Liver (tissue), 3 donors: ENCODE data around the gene PUS10.

ENCODE experiments used
- TAF1 ChIP-seq: conservative IDR thresholded peaks from 2 replicates; pipeline ENCODE4 v1.6.1; 2016; ENCODE audit warnings: antibody characterized with exemption, mild to moderate bottlenecking
- YY1 ChIP-seq: IDR thresholded peaks from 2 replicates; pipeline ENCODE4 v1.6.1; 2016; ENCODE audit warnings: antibody characterized with exemption, mild to moderate bottlenecking
- TF ChIP-seq, protein P1 (sequence below): fragments of 150-350 bp; IDR thresholded peaks from 2 replicates; pipeline ENCODE4 v1.5.1; 2017; ENCODE audit warnings: improper control_type of control experiment, low read depth, low read length; ENCODE audit not compliant: missing input control
- TF ChIP-seq, protein P2 (sequence below): IDR thresholded peaks from 2 replicates; pipeline ENCODE4 v1.6.1; 2016; ENCODE audit warnings: antibody characterized with exemption
- donor health status: healthy.
- donor health status: healthy.

DNA sequence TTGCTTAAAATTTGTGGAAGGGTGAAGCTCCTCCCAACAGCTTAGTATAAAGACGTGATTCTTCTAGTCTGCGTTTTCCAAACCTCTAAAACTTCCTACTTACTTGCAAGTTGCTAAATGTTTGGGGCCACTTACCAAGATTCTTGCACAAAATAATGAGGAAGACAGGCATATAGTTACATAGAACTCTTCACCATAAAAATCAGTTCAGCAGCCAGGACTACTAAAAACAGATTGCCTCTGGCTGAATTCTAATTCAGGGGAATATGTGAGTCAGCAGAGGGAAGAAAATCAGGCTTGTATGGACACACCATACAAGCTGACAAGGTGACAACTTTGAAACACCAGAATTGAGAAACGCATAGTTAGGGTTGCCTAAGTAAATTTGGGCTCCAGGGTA is 3.3 kb downstream of the PUS10 start:
- TF ChIP-seq, protein P1, sequence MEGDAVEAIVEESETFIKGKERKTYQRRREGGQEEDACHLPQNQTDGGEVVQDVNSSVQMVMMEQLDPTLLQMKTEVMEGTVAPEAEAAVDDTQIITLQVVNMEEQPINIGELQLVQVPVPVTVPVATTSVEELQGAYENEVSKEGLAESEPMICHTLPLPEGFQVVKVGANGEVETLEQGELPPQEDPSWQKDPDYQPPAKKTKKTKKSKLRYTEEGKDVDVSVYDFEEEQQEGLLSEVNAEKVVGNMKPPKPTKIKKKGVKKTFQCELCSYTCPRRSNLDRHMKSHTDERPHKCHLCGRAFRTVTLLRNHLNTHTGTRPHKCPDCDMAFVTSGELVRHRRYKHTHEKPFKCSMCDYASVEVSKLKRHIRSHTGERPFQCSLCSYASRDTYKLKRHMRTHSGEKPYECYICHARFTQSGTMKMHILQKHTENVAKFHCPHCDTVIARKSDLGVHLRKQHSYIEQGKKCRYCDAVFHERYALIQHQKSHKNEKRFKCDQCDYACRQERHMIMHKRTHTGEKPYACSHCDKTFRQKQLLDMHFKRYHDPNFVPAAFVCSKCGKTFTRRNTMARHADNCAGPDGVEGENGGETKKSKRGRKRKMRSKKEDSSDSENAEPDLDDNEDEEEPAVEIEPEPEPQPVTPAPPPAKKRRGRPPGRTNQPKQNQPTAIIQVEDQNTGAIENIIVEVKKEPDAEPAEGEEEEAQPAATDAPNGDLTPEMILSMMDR, result no peak
- TF ChIP-seq TAF1, result no peak
- no peak for TF ChIP-seq YY1
- TF ChIP-seq, protein P2, sequence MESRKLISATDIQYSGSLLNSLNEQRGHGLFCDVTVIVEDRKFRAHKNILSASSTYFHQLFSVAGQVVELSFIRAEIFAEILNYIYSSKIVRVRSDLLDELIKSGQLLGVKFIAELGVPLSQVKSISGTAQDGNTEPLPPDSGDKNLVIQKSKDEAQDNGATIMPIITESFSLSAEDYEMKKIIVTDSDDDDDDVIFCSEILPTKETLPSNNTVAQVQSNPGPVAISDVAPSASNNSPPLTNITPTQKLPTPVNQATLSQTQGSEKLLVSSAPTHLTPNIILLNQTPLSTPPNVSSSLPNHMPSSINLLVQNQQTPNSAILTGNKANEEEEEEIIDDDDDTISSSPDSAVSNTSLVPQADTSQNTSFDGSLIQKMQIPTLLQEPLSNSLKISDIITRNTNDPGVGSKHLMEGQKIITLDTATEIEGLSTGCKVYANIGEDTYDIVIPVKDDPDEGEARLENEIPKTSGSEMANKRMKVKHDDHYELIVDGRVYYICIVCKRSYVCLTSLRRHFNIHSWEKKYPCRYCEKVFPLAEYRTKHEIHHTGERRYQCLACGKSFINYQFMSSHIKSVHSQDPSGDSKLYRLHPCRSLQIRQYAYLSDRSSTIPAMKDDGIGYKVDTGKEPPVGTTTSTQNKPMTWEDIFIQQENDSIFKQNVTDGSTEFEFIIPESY, result no peak
